Measurements from ENCODE around the gene PPP6R3. TPM values are rescaled to one million over a fixed set of nuclear protein-coding genes. Genes with fewer than 3 reads are reported as not detected.

The PPP6R3 gene
- total and polyA plus RNA-seq, 2 of the 8 experiments (the other 6 are each of a cell fraction or from before 2014, with no cell fraction given), result 44.6 to 150 TPM

DNA sequence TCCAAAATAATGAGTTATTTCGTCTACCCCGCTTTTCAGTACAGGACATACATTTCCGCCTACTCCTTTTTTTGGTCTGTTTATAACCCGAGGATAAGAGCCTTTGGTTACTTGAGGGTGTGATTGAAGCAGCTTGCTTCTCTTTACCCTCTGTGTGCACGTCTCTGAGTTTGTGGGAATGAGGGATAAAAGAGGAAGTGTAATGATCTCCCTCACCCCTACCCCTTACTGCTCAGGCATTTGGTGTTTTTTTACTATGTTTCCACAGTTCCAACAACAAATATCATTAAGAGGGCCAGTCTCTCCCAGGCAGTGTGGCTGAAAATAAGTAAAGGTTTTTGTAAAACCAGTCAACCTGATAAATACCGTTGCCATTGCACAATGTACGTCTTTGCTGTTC lies 140.6 kb downstream of the PPP6R3 start (continued):
- TF ChIP-seq, protein P1, sequence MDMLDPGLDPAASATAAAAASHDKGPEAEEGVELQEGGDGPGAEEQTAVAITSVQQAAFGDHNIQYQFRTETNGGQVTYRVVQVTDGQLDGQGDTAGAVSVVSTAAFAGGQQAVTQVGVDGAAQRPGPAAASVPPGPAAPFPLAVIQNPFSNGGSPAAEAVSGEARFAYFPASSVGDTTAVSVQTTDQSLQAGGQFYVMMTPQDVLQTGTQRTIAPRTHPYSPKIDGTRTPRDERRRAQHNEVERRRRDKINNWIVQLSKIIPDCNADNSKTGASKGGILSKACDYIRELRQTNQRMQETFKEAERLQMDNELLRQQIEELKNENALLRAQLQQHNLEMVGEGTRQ (IDR thresholded peaks at IDR 0.05; ENCODE audit: low read length), result no peak
- TF ChIP-seq BRCA1 (IDR thresholded peaks at IDR 0.05; ENCODE audit: low read depth, low read length) (no peak), CEBPB (IDR thresholded peaks at IDR 0.05; ENCODE audit: low read depth, low read length) (no peak), CHD2 (IDR thresholded peaks at IDR 0.05; ENCODE audit: low read length) (no peak), NRF1 (IDR thresholded peaks at IDR 0.05; ENCODE audit: low read depth, low read length) (no peak), JUN (IDR thresholded peaks at IDR 0.05; ENCODE audit: low read depth, low read length) (no peak), ASH2L (IDR thresholded peaks at IDR 0.05; ENCODE audit: low read length) (no peak)
